B cell (primary cell): ENCODE data around the gene STN1.

Source experiments
- CTCF ChIP-seq: fragments of 200-600 bp; IDR thresholded peaks from one replicate; pipeline ENCODE4 v1.8.0; 2022; ENCODE audit warnings: antibody characterized with exemption, mild to moderate bottlenecking
- EZH2 ChIP-seq: IDR thresholded peaks from 2 replicates; pipeline ENCODE4 v1.6.1; 2012; ENCODE audit warnings: borderline replicate concordance, low read depth, mild to moderate bottlenecking, moderate library complexity, low read length; ENCODE audit not compliant: insufficient read depth, poor library complexity, severe bottlenecking

- TF ChIP-seq CTCF (no peak), EZH2 (no peak)
Observed at GRCh38 chr10:103889121-103889720, 28.8 kb downstream of the STN1 start.
